ENCODE data around the gene BCL7A.

Gene BCL7A

GRCh38 chr12:122088179-122088810, 66.6 kb downstream of the BCL7A start:
- no peak for TF ChIP-seq REST (IDR thresholded peaks at IDR 0.05; ENCODE audit: insufficient read depth in 1 of 2, low read depth in 2 of 2, low read length in 2 of 2)
- no peak for TF ChIP-seq SIN3A (IDR thresholded peaks at IDR 0.05; ENCODE audit: borderline replicate concordance, insufficient read depth, low read length)
- TF ChIP-seq FOXP2 (optimal IDR thresholded peaks at IDR 0.05; ENCODE audit: borderline replicate concordance, extremely low read depth, extremely low read length, insufficient read depth) = no peak
- TF ChIP-seq POLR2AphosphoS5 (IDR thresholded peaks at IDR 0.05; ENCODE audit: low read depth, low read length) = no peak
- TF ChIP-seq TAF1 (IDR thresholded peaks at IDR 0.05; ENCODE audit: borderline replicate concordance, insufficient read depth, low read length) = no peak

- TF ChIP-seq TAF1 (IDR thresholded peaks at IDR 0.05; ENCODE audit: borderline replicate concordance, insufficient read depth, low read length) (no peak), POLR2AphosphoS5 (IDR thresholded peaks at IDR 0.05; ENCODE audit: low read depth, low read length) (no peak), SIN3A (IDR thresholded peaks at IDR 0.05; ENCODE audit: borderline replicate concordance, insufficient read depth, low read length) (no peak), FOXP2 (optimal IDR thresholded peaks at IDR 0.05; ENCODE audit: borderline replicate concordance, extremely low read depth, extremely low read length, insufficient read depth) (no peak), REST (IDR thresholded peaks at IDR 0.05; ENCODE audit: insufficient read depth in 1 of 2, low read depth in 2 of 2, low read length in 2 of 2) (no peak)
These were observed 67.4 kb downstream of the BCL7A start for GRCh38 chr12:122089077-122089476.

GRCh38 chr12:122090759-122091515, 69.3 kb downstream of the BCL7A start:
- TF ChIP-seq SIN3A (IDR thresholded peaks at IDR 0.05; ENCODE audit: borderline replicate concordance, insufficient read depth, low read length) (no peak), TAF1 (IDR thresholded peaks at IDR 0.05; ENCODE audit: borderline replicate concordance, insufficient read depth, low read length) (no peak), REST (IDR thresholded peaks at IDR 0.05; ENCODE audit: insufficient read depth in 1 of 2, low read depth in 2 of 2, low read length in 2 of 2) (no peak), POLR2AphosphoS5 (IDR thresholded peaks at IDR 0.05; ENCODE audit: low read depth, low read length) (no peak), FOXP2 (optimal IDR thresholded peaks at IDR 0.05; ENCODE audit: borderline replicate concordance, extremely low read depth, extremely low read length, insufficient read depth) (no peak)

- TF ChIP-seq SIN3A (IDR thresholded peaks at IDR 0.05; ENCODE audit: borderline replicate concordance, insufficient read depth, low read length) = no peak
- TF ChIP-seq FOXP2 (optimal IDR thresholded peaks at IDR 0.05; ENCODE audit: borderline replicate concordance, extremely low read depth, extremely low read length, insufficient read depth) = no peak
- TF ChIP-seq POLR2AphosphoS5 (IDR thresholded peaks at IDR 0.05; ENCODE audit: low read depth, low read length) = no peak
- TF ChIP-seq REST (IDR thresholded peaks at IDR 0.05; ENCODE audit: insufficient read depth in 1 of 2, low read depth in 2 of 2, low read length in 2 of 2) = no peak
- TF ChIP-seq TAF1 (IDR thresholded peaks at IDR 0.05; ENCODE audit: borderline replicate concordance, insufficient read depth, low read length) = no peak
These were observed 71.6 kb downstream of the BCL7A start for GRCh38 chr12:122093098-122093883.
